ENCODE measurements around the gene CERS6. TPM values are rescaled to one million over a fixed set of nuclear protein-coding genes. Genes with fewer than 3 reads are reported as not detected.
A peak's percentile ranks its signal among the peaks of the same experiment; 100 is the strongest.

CERS6 gene
- total RNA-seq, 1 donor from 2014 or later: 21.8 TPM

DNA sequence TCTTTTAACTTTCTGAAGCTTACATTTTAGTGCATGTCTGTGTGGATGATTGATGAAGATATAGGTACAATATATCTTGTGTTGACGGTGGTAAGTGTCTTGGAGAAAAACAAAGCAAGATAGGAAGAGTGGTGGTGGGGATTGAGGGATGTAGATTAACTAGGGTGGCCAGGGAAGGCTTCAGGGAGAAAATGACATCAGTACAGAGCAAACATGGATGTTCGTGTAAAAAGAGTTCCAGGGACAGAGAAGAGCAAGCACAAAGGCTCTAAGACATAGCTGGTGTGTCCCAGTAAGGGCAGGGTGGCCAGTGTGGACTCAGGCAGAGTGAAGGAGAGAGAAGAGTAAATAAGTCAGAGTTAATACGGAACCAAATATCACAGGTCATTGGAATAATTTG is 2.7 kb upstream of the CERS6 start:
- peaks cover 6% of the 10 kb centered on the region for H3K4me1 ChIP-seq
- TF ChIP-seq CTCF (IDR thresholded peaks at IDR 0.05): no peak
- H3K9me3 ChIP-seq: no peaks in the 10 kb centered on the region
- H3K36me3 ChIP-seq: no peaks in the 10 kb centered on the region
- ATAC-seq (no peak), DNase-seq (no peak)
- H3K27me3 ChIP-seq (ENCODE audit: low read depth): no peaks in the 10 kb centered on the region
- intact Hi-C loops (cut with DNase I): no loop called here
- H3K4me3 ChIP-seq: no peak overlapping the region
- no peak overlapping the region for H3K27ac ChIP-seq

GRCh38 chr2:168454737-168455644 is 1.1 kb upstream of the CERS6 start:
- TF ChIP-seq CTCF (IDR thresholded peaks at IDR 0.05): no peak
- Histone ChIP-seq H3K27me3 (ENCODE audit: low read depth) (no peaks in the 10 kb centered on the region), H3K4me3 (peak overlapping the region; percentile 85), H3K27ac (no peak overlapping the region), H3K9me3 (no peaks in the 10 kb centered on the region), H3K4me1 (peaks cover 6% of the 10 kb centered on the region), H3K36me3 (no peaks in the 10 kb centered on the region)
- no peak for DNase-seq
- intact Hi-C loops (cut with DNase I): no loop called here
- ATAC-seq: no peak

DNA sequence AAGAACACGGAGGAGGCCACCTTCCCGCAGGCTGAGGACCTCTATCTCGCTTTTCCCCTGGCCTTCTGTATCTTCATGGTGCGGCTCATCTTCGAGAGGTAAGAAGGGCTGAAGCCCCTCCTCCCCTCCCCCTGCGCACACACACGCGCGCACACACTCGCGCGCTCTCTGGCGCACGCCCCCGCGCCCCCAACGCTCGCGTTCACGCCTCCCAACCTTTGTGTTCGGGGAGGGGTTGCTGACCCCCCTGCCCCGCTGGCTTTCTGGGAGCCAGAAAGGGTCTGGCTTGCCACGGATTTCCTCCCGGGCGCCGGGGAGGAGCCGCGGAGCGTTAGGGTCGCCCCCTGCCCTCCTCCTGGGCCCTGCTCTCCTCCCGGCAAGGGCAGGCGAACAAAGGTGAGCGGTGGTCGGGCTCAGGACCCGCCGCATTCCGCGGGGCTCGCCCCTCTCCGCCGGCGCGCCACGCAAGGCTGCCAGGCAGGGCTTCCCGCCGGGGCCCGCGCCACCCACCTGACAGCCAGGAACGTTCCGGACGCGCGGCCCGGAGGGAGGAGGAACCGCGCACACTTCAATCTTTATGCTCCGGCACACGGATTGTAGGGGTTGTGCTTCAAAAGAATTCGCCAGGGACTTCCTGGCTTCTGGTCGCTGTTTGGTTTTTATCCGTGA is 583 bp downstream of the CERS6 start:
- Histone ChIP-seq H3K27ac (peak overlapping the region; percentile 83), H3K36me3 (no peaks in the 10 kb centered on the region), H3K9me3 (no peaks in the 10 kb centered on the region), H3K4me3 (peak overlapping the region; percentile 85), H3K4me1 (peaks cover 6% of the 10 kb centered on the region), H3K27me3 (ENCODE audit: low read depth) (no peaks in the 10 kb centered on the region)
- intact Hi-C loops (cut with DNase I): no loop called here
- ATAC-seq (peak; percentile 58 to 75), DNase-seq (peak; percentile 60)
- TF ChIP-seq CTCF (IDR thresholded peaks at IDR 0.05): no peak

DNA sequence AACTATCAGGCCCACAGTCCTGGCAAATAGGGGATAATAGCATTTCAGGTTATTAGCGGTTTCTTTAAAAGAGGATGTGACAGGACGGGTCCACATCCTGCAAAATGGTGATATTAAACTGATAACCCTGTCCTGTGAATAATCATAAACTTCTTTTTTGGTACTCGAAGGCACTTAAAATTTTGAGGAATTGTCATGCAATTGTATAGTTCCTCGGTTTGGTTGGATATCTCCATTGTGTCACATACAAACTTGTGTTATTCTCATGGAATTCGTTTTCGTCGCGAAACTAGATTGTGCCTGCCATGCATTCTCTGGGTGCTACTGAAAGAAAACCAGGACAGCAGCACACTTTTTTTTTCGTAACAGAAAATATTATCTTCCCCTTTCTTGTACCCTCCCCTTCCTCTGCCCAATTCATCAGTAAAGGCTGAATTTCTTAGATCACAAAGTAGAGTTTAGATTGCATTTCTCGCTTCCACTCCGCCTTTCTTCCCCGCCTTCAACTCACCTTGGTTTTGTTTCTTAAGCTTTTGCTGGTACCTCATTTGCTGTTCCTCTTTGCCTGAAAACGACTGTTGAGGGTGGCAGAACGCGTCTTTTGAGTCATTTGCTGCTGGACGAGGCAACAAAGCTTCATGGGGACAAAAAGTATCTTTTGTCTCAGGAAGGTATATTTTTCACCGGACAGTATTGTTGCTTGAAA is 1.3 kb downstream of the CERS6 start:
- Histone ChIP-seq H3K9me3 (no peaks in the 10 kb centered on the region), H3K27me3 (ENCODE audit: low read depth) (no peaks in the 10 kb centered on the region), H3K4me1 (peaks cover 6% of the 10 kb centered on the region), H3K4me3 (peak overlapping the region; percentile 85), H3K27ac (peak overlapping the region; percentile 83), H3K36me3 (no peaks in the 10 kb centered on the region)
- intact Hi-C loops (cut with DNase I): no loop called here
- TF ChIP-seq CTCF (IDR thresholded peaks at IDR 0.05): no peak
- ATAC-seq (no peak), DNase-seq (no peak)

DNA sequence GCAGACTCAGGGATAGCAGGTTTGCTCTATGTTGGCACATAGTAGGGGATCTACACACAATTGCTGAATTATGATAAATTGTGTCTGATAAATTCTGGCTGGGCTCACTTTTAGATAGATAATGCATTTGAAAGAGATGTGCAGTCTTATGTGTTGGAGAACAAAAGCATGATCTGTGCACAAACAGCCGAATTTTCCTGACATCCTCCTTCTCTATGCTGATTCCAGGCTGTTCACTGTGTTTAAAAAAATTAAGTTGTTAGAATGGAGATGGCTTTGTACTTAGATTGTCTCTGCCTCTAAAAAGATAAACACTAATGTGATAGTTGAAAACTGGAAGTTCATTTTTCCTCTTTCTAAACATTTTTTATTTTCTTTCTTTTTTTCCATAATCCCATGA is 2.1 kb downstream of the CERS6 start:
- Histone ChIP-seq H3K4me1 (peaks cover 6% of the 10 kb centered on the region), H3K27me3 (ENCODE audit: low read depth) (no peaks in the 10 kb centered on the region), H3K9me3 (no peaks in the 10 kb centered on the region), H3K36me3 (no peaks in the 10 kb centered on the region), H3K4me3 (peak overlapping the region; percentile 85), H3K27ac (no peak overlapping the region)
- DNase-seq (no peak), ATAC-seq (no peak)
- no peak for TF ChIP-seq CTCF (IDR thresholded peaks at IDR 0.05)
- intact Hi-C loops (cut with DNase I): no loop called here
